ENCODE measurements around the gene SLC25A33. TPM values are rescaled to one million over a fixed set of nuclear protein-coding genes. Genes with fewer than 3 reads are reported as not detected.

The SLC25A33 gene
- total RNA-seq, 3 donors from 2014 or later, result 22.2 to 24.9 (median 22.2) TPM

DNA sequence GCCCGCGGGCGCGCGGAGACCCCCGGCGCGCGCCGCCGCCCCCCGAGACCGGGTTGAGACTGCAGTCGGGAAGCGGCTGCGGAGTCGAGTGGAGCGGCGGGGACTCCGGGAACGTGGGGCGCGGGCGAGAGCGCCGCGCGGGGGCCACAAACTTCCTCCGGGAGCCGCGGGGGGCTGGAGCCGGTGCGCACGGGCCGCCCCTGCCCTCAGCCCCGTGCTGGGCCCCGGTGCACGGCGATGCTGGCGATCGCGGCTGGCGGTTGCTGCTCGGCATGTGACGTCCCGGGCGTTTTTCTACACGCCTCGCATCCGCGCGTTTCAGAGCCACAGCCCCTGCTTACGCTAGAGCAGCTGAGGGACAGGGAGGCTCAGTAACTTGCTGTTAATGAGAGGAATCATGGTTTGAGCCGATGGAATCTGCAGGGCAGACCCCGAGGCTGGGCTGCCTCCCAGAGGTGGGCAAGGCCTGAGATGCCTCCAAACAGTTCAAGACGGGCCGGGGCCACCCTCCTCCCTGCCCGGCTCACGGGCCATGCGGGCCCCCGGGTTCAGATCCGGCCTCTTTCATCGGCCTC, 50.0 kb downstream of the SLC25A33 start:
- DNase-seq (peak; percentile 30), ATAC-seq (peak; percentile 39 to 50)
- H3K9me3 Mint-ChIP-seq, result no peaks in the 10 kb centered on the region
- H3K27me3 Mint-ChIP-seq (ENCODE audit: low read depth), result no peaks in the 10 kb centered on the region
- no peaks in the 10 kb centered on the region for H3K36me3 Mint-ChIP-seq (ENCODE audit: insufficient read depth)
- peaks cover 38% of the 10 kb centered on the region for H3K4me1 Mint-ChIP-seq (ENCODE audit: low read depth)
- H3K4me3 Mint-ChIP-seq, result peak overlapping the region; percentile 84

DNA sequence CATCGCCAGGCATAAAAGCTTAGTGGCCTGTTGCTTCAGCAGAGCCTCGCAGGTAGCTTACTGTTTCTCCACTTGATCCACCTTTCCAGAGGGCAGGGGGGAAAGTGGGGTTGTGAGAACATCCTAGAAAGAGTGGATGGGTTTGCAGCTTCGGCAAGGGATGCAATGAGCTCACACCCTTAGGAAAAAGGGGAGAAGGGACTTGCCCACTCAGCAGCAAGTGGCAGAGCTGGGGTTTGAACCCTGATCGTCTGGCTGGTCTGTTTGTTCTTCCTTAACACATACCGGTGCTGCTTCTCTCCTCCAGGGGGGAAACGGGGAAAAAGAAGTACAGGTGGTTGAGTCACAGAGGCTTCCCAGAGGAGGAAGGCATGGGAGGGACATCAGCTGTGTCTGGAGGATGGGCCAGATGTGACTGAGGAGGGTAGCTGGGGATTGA, 50.5 kb downstream of the SLC25A33 start:
- no peaks in the 10 kb centered on the region for H3K27me3 Mint-ChIP-seq (ENCODE audit: low read depth)
- H3K4me1 Mint-ChIP-seq (ENCODE audit: low read depth), result peaks cover 38% of the 10 kb centered on the region
- no peaks in the 10 kb centered on the region for H3K9me3 Mint-ChIP-seq
- DNase-seq, result no peak
- H3K36me3 Mint-ChIP-seq (ENCODE audit: insufficient read depth), result no peaks in the 10 kb centered on the region
- no peak for ATAC-seq
- peak overlapping the region; percentile 84 for H3K4me3 Mint-ChIP-seq

DNA sequence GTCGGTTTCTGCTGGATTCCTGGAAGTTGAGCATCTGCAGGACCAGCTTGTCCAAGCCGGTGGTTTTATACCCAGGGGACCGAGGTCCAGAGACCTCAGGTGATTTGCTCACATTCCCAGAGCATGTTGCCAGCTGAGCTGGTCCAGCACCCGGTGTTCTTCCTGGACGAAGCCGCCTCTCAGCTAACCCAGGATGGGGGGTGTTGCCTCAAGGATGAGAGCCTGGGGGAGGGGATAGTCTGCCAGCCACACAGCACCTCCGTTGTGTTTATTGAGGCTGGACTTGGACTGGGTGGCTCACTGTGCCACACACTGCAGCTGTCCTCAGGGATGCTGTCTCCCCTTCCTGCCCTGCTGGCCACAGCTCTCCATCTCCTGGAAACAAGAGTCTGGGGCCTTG, 50.9 kb downstream of the SLC25A33 start:
- DNase-seq, result no peak
- Mint-ChIP-seq H3K4me3 (peak overlapping the region; percentile 84), H3K9me3 (no peaks in the 10 kb centered on the region), H3K36me3 (ENCODE audit: insufficient read depth) (no peaks in the 10 kb centered on the region), H3K4me1 (ENCODE audit: low read depth) (peaks cover 38% of the 10 kb centered on the region), H3K27me3 (ENCODE audit: low read depth) (no peaks in the 10 kb centered on the region)
- no peak for ATAC-seq

DNA sequence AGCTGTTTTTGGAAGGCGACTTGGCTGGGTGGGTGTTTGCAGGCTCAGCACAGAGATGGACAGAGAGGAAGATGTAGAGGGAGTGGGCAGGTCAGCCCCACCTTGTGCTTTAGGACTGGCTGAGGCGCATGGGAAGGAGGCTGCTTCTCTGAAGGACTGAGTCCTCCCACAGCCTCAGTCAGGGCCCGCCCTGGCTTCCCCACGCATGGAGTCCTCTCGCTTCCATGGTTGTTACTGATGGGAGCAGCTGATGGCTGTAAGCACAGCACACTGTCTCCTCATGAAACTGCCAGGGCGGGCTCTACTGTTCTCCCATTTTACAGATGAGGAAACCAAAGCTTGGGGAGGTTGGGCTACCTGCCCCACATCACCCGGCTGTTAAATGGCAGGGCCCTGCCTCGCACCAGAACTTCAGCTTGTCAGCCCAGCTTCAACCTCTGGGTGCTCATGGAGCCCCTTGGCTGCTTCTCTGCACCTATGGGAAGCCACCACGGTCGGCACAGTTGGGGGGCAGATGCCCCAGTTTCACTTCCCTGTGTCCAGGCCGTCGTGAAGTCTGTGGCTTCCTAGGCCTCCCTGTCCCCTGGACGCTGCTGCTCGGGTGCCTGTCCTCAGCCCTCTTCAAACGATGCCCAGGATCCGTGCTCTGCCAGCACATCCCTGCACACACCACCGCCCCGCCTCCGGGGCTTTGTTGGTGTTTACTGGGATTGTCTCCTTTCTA, 51.8 kb downstream of the SLC25A33 start:
- DNase-seq, result no peak
- no peak for ATAC-seq
- H3K4me3 Mint-ChIP-seq, result peak overlapping the region; percentile 84
- no peaks in the 10 kb centered on the region for H3K9me3 Mint-ChIP-seq
- H3K27me3 Mint-ChIP-seq (ENCODE audit: low read depth), result no peaks in the 10 kb centered on the region
- no peaks in the 10 kb centered on the region for H3K36me3 Mint-ChIP-seq (ENCODE audit: insufficient read depth)
- peaks cover 38% of the 10 kb centered on the region for H3K4me1 Mint-ChIP-seq (ENCODE audit: low read depth)

DNA sequence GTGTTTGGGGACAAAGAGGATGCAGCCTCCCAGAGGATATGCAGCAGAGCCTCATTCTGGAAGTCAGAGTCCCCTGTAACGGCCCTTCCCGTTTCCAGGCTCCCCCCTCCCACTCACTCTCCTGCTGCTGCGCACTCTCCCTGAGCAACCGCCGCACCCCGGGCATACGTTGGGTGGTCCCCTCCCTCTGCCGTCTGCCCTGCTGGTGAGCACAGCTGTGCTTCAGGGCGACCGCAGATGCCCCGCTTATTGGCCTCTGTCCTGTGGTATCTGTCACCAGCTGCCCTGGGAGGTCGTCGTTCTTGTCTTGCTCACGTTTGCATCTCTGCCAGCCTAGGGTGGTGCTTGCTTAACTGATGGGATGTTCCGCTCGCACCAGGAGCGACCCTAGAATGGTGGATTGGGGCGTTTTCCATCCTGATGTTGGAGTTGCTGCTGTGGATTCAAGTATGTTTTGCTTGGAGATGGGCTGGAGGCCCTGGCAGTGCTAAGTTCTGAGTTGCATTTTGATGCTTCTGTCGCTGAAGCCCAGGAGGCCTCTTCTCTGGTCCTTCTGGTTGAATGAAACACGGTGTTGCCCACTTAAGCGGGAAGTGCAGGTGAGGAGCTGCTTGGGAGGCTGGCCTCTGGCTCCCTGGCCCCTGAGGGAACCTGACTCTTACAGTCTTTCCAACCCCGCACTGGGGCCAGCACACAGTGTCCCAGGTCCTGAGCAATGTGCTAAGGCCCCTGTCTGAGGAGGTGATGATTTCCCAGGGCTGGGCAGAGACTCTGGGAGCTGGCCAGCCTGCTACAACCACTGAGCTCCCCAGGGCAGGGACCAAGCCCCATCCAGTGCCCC, 52.6 kb downstream of the SLC25A33 start:
- no peaks in the 10 kb centered on the region for H3K9me3 Mint-ChIP-seq
- H3K27me3 Mint-ChIP-seq (ENCODE audit: low read depth), result no peaks in the 10 kb centered on the region
- ATAC-seq, result no peak
- no peak for DNase-seq
- H3K4me1 Mint-ChIP-seq (ENCODE audit: low read depth), result peaks cover 38% of the 10 kb centered on the region
- H3K4me3 Mint-ChIP-seq, result no peak overlapping the region
- no peaks in the 10 kb centered on the region for H3K36me3 Mint-ChIP-seq (ENCODE audit: insufficient read depth)

DNA sequence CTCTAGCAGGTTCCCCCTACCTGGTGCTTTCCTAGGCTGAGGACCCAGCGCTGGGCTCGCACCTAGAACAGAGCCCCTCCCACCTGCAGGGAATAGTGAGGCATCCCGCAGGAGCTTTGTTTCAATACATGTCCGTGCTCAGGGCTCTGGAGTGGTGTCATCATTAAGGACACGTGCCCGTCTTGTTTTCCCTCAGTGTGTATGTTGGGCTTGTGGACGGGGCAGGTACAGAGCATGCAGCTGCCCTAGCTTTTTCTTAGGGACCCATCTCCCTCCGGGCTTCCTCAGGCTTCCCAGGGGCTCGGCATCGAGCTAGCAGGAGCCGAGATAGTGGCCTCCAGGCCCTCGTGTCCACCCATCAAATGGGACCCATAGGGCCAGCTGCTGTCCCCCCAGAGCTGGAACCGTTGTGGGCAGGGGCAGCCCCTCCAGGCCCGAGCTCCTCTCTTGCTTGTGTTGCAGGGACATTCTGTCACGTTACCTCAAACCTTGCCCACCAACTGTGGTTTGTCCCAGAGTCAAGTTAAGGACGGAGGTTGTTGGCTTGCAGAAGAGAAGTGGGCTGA, 53.3 kb downstream of the SLC25A33 start:
- Mint-ChIP-seq H3K36me3 (ENCODE audit: insufficient read depth) (no peaks in the 10 kb centered on the region), H3K4me1 (ENCODE audit: low read depth) (peaks cover 38% of the 10 kb centered on the region), H3K27me3 (ENCODE audit: low read depth) (no peaks in the 10 kb centered on the region), H3K9me3 (no peaks in the 10 kb centered on the region), H3K4me3 (no peak overlapping the region)
- DNase-seq (no peak), ATAC-seq (no peak)

DNA sequence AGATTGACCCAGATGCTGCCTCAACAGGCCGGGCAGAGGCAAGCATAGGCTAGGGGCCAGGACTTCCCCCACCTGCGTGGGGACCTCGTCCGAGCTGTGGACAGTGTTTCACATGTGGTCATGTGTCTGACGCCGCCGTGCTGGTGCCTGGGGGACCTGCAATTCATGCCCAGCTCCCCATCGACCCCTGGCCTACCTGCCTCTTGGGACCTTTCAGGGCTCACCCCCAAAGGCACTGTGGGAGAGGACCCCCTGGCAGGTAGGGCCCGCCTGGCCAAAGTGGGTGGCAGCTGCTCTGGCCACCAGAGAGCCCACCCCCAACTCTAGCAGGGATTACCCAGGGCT, 53.9 kb downstream of the SLC25A33 start:
- H3K4me3 Mint-ChIP-seq, result no peak overlapping the region
- H3K36me3 Mint-ChIP-seq (ENCODE audit: insufficient read depth), result no peaks in the 10 kb centered on the region
- DNase-seq (no peak), ATAC-seq (no peak)
- no peaks in the 10 kb centered on the region for H3K9me3 Mint-ChIP-seq
- no peaks in the 10 kb centered on the region for H3K27me3 Mint-ChIP-seq (ENCODE audit: low read depth)
- H3K4me1 Mint-ChIP-seq (ENCODE audit: low read depth), result peaks cover 37% of the 10 kb centered on the region

DNA sequence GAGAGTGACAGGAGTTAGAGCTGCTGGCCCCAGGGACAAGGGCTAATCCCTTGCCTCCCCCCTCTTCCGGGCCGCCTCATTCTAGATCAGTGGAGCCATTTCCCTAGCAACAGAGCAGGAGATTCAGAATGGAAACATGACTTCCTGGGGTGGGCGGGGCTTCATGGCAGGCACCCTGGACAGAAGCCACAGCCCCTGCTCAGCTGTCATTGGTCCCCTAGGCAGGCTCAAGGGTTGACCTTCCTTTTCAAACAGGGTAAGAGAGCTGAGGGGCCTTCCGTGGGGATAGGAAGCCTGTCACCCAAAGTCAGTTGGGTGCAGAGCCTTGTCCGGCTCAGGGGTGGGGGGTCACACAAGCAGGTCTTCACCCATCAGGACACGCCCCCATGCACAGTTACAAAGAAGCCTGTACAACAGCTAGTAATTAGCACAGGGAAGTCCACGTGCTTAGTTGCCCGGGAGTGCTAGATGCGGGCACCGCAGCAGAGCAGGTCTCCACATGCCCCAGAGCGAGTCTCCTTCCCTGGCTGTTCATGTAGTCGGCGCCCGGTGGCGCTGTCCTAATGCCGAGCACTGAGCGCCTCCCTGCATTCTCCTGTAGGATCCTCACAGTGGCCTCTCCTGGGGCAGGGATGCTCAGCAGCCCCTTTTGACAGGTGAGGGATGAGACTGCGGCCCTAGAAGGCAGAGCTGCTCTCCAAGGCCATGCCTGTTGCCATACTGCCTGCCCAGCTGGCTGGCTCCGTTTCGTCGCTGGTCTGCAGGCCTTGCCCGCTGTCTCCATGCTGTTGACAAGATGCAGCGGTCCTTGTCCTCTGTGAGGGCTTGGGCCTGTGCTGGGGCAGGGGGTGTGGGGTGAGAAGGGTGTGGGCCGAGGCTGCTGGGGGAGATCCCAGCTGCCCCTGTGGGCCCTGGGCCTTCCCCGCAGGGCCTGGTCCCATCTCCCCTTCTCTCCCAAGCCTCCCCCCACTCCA, 54.5 kb downstream of the SLC25A33 start:
- peaks cover 35% of the 10 kb centered on the region for H3K4me1 Mint-ChIP-seq (ENCODE audit: low read depth)
- no peaks in the 10 kb centered on the region for H3K9me3 Mint-ChIP-seq
- no peaks in the 10 kb centered on the region for H3K27me3 Mint-ChIP-seq (ENCODE audit: low read depth)
- no peak for ATAC-seq
- no peak overlapping the region for H3K4me3 Mint-ChIP-seq
- DNase-seq, result no peak
- H3K36me3 Mint-ChIP-seq (ENCODE audit: insufficient read depth), result no peaks in the 10 kb centered on the region

DNA sequence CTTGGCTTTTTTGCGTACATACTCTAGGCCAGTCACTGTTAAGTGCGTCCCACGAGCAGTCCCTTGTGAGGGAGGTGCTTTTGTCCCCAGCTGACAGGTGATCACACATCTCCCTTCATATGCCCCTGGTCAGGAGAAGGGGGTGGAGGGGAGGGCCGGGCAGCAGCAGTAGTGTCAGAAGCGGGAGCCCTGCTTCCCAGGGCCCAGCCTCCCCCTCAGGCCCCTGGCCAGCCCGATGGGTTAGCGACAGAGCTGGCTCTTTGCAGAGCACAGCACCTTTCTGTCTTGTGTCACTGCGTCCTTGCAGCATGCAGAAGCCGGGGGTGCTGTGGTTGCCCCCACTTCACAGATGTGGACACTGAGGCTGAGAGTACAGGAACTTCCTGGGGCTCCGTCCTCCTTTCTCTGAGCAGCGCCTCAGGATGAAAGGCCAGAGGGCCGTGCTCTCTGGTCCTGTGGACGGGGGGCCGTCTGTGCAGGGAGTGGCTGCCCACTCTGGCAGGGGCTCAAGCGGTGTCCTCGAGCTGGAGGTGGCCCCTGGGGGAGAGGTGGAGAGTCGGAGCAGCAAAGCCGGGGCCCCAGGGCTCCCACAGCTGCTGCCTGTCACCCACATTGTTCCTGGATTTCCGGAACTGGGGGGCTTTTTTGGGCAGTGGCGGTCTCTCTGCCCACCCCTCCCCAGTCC, 55.3 kb downstream of the SLC25A33 start:
- no peak for DNase-seq
- H3K27me3 Mint-ChIP-seq (ENCODE audit: low read depth), result no peaks in the 10 kb centered on the region
- H3K9me3 Mint-ChIP-seq, result no peaks in the 10 kb centered on the region
- no peak overlapping the region for H3K4me3 Mint-ChIP-seq
- peaks cover 32% of the 10 kb centered on the region for H3K4me1 Mint-ChIP-seq (ENCODE audit: low read depth)
- no peak for ATAC-seq
- peaks cover under 1% of the 10 kb centered on the region for H3K36me3 Mint-ChIP-seq (ENCODE audit: insufficient read depth)

DNA sequence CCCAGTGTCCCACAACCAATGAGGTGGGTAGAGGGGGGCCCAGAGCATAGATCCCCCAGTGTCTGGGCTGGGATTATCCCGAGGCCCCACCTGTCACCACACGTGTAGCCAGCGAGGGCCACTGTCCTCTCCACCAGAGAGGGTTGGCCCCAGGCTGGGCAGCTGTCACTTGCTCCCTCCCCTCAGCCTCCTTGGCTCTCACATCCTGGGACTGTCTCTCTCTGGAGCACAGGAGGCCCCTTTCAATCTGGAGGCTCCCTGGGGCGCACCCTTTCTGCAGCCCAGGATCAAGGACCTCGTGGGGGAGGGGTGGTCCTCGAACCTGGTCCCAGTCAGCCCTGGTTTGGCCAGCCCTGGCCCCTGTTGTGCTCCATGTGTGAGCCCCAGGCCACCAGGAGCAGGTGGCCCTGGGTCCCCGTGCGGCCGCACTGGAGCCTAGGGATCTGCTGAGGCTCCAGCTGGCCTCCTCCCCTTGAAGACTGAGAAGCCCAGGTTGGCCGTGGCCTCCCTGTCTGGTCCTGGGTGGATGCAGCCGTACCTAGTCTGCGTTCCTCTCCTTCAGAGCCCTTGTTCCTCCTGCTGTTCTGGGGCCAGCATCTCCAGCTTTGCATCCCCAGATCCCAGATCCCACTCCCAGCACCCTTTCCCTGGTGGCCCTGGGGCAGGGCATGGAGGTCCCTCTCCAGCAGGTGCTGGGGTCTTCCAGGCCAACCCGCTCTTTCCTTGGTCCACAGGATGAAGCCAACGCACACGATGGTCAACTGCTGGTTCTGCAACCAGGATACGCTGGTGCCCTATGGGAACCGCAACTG, 56.1 kb downstream of the SLC25A33 start:
- no peaks in the 10 kb centered on the region for H3K9me3 Mint-ChIP-seq
- no peak for ATAC-seq
- no peak overlapping the region for H3K4me3 Mint-ChIP-seq
- no peaks in the 10 kb centered on the region for H3K27me3 Mint-ChIP-seq (ENCODE audit: low read depth)
- H3K36me3 Mint-ChIP-seq (ENCODE audit: insufficient read depth), result peaks cover 4% of the 10 kb centered on the region
- no peak for DNase-seq
- H3K4me1 Mint-ChIP-seq (ENCODE audit: low read depth), result peaks cover 26% of the 10 kb centered on the region

DNA sequence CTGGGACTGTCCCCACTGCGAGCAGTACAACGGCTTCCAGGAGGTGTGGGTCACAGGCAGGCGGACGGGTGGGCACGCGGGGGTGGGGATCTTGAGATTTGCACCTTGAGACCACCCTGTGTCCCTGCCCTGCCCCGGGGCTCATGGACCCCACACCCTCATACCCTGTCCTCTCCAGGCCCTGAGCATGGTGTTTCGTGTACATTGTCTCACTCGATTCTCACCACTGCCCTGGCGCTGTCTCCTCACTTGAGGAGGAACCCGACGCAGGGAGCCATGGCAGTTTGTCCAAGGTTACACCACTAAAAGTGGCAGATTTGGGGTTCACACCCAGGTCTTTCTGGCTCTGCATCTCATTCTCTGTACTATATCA, 56.7 kb downstream of the SLC25A33 start:
- no peaks in the 10 kb centered on the region for H3K27me3 Mint-ChIP-seq (ENCODE audit: low read depth)
- no peak for DNase-seq
- H3K4me3 Mint-ChIP-seq, result no peak overlapping the region
- H3K4me1 Mint-ChIP-seq (ENCODE audit: low read depth), result peaks cover 20% of the 10 kb centered on the region
- peaks cover 4% of the 10 kb centered on the region for H3K36me3 Mint-ChIP-seq (ENCODE audit: insufficient read depth)
- no peaks in the 10 kb centered on the region for H3K9me3 Mint-ChIP-seq
- ATAC-seq, result no peak

DNA sequence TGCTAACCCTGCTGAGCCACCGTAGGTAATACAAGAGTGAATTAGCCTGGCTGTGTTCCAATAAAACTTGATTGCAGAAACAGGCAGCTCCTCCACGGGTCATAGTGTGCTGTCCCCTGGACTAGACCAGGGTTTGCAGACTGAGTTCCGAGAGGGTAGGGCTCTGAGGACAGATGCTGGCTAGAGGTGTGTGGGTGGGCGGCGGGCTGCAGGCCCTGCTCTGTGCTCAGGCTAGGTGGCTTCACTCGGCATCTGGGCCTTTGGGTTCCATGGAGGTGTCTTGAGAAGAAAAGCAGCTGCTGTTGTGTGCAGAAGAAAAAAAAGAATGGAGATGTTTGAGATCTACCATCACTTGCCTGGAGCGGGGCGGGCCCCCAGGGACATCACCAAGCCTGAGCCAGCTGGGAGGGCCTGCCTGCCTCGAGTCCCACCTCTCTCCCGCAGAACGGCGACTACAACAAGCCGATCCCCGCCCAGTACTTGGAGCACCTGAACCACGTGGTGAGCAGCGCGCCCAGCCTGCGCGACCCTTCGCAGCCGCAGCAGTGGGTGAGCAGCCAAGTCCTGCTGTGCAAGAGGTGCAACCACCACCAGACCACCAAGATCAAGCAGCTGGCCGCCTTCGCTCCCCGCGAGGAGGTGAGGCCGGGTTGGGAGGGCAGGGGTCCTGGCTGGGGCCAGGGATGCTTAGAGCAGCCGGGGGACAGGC, 57.3 kb downstream of the SLC25A33 start:
- peaks cover 16% of the 10 kb centered on the region for H3K4me1 Mint-ChIP-seq (ENCODE audit: low read depth)
- no peaks in the 10 kb centered on the region for H3K9me3 Mint-ChIP-seq
- H3K36me3 Mint-ChIP-seq (ENCODE audit: insufficient read depth), result peaks cover 4% of the 10 kb centered on the region
- H3K27me3 Mint-ChIP-seq (ENCODE audit: low read depth), result no peaks in the 10 kb centered on the region
- no peak for DNase-seq
- H3K4me3 Mint-ChIP-seq, result no peak overlapping the region
- ATAC-seq, result no peak
